Prostate gland (tissue), 2 donors: ENCODE measurements around the gene CMTM3. TPM values are rescaled to one million over a fixed set of nuclear protein-coding genes. Genes with fewer than 3 reads are reported as not detected.

Source experiments
- DNase-seq: peaks from one replicate; pipeline ENCODE4 v3.0.0-alpha.2; 2019; ENCODE audit warnings: low spot score
- H3K27ac ChIP-seq, 2 donors: fragments of 200-600 bp; sonication (generic); 2 replicates each; pipeline ENCODE4 v1.5.1; 2017 to 2019
- H3K27me3 ChIP-seq: fragments of 200-600 bp; sonication (generic); replicated peaks from 2 replicates; pipeline ENCODE4 v1.5.1; 2019; ENCODE audit not compliant: insufficient read depth
- H3K36me3 ChIP-seq, 2 donors: fragments of 200-600 bp; sonication (generic); 1 replicate in 1 of 2; 2 replicates in 1 of 2; pipeline versions ENCODE4 v1.5.1 to v1.8.1; 2017 to 2019
- H3K4me1 ChIP-seq: fragments of 200-600 bp; sonication (generic); replicated peaks from 2 replicates; pipeline ENCODE4 v1.5.1; 2019
- H3K4me3 ChIP-seq, 2 donors: fragments of 200-600 bp; sonication (generic); 2 replicates each; pipeline ENCODE4 v1.5.1; 2017 to 2019
- H3K9me3 ChIP-seq: fragments of 200-600 bp; sonication (generic); 2 replicates; pipeline ENCODE4 v1.5.1; 2017
- POLR2A ChIP-seq: fragments of 450-650 bp; IDR thresholded peaks from one replicate; pipeline ENCODE4 v1.6.1; 2016; ENCODE audit warnings: antibody characterized with exemption, mild to moderate bottlenecking
- POLR2AphosphoS5 ChIP-seq: sonication (generic); formaldehyde crosslinking; IDR thresholded peaks from one replicate; pipeline ENCODE4 v1.6.1; 2017; ENCODE audit warnings: antibody characterized with exemption
- WGBS: methylation state at CpG from one replicate; pipeline ENCODE4 v1.1.5; 2018; 5-methylcytosine and 5-hydroxymethylcytosine counted together
- intact Hi-C: fragments of 100-400 bp; cut with DNase I; formaldehyde crosslinking; loops from one replicate; pipeline ENCODE4 v1.14.2; 2022
- total RNA-seq, 2 donors: library from RNA; depleted of rRNA; stranded (reverse); fragments of >200 nt; gene quantifications; one replicate each; pipeline ENCODE4 v1.1.0, GENCODE V29; 2016
- TF ChIP-seq, protein P1 (sequence below), 4 experiments: fragments of 200-600 bp in 2 of 4; fragments of 450-650 bp in 2 of 4; sonication (generic) in 2 of 4; IDR thresholded peaks; 1 replicate in 3 of 4; 2 replicates in 1 of 4; pipeline ENCODE4 v1.5.1; 2016 to 2019; ENCODE audit warnings: antibody characterized with exemption in 4 of 4, mild to moderate bottlenecking in 2 of 4, moderate library complexity in 2 of 4

Gene CMTM3
- total RNA-seq, 2 donors from 2014 or later = 10.7 to 133 TPM

DNA sequence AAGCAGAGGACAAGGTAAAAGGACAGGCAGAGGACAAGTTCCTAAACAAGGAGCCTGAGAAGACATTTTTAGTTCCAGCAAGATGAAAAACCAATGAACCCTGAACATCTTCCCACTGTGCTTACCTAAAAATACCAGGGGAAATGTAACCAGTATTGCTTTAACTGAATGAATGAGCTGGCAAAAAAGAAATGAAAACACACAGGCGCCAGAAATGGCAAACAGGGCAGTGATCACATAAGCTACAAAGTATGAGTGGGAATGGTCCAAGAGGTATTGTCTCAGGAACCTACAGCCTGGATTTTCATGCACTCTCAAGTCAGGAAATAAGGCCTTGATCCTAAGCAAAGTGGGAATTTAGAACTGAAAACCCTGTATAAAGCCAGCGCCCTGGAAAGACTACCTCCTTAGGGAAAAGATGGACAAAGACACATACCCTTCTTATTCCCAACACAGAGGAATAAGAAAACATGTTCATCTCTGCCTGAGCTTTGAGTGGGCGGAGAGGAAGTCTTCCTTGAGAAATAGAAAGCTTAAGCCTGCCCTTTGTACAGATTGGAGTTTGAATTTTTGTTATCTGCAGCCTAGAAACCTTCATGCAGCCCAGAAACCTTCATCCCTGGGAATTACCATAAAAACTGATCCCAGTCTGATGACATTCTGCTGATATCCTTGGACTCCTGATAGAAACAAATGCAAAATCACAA is 23.1 kb upstream of the CMTM3 start:
- TF ChIP-seq POLR2AphosphoS5 (no peak), POLR2A (no peak)
- TF ChIP-seq, protein P1, sequence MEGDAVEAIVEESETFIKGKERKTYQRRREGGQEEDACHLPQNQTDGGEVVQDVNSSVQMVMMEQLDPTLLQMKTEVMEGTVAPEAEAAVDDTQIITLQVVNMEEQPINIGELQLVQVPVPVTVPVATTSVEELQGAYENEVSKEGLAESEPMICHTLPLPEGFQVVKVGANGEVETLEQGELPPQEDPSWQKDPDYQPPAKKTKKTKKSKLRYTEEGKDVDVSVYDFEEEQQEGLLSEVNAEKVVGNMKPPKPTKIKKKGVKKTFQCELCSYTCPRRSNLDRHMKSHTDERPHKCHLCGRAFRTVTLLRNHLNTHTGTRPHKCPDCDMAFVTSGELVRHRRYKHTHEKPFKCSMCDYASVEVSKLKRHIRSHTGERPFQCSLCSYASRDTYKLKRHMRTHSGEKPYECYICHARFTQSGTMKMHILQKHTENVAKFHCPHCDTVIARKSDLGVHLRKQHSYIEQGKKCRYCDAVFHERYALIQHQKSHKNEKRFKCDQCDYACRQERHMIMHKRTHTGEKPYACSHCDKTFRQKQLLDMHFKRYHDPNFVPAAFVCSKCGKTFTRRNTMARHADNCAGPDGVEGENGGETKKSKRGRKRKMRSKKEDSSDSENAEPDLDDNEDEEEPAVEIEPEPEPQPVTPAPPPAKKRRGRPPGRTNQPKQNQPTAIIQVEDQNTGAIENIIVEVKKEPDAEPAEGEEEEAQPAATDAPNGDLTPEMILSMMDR (IDR thresholded peaks at IDR 0.05) = no peak
- H3K27ac ChIP-seq = no peak overlapping the region
- no peak for DNase-seq
- intact Hi-C loops = no loop called here
- H3K27me3 ChIP-seq = no peaks in the 10 kb centered on the region
- H3K4me1 ChIP-seq = no peaks in the 10 kb centered on the region
- 89% methylated on average over 3 of the region's 3 CpGs for WGBS
- H3K9me3 ChIP-seq = no peaks in the 10 kb centered on the region
- no peaks in the 10 kb centered on the region for H3K36me3 ChIP-seq
- no peak overlapping the region for H3K4me3 ChIP-seq

- H3K27me3 ChIP-seq = no peaks in the 10 kb centered on the region
- H3K36me3 ChIP-seq = no peaks in the 10 kb centered on the region
- H3K27ac ChIP-seq = no peak overlapping the region
- 78% methylated on average over 10 of the region's 10 CpGs for WGBS
- DNase-seq = no peak
- H3K4me3 ChIP-seq = no peak overlapping the region
- no peaks in the 10 kb centered on the region for H3K9me3 ChIP-seq
- intact Hi-C loops = no loop called here
- TF ChIP-seq, protein P1 (IDR thresholded peaks at IDR 0.05) = no peak
- TF ChIP-seq POLR2A (no peak), POLR2AphosphoS5 (no peak)
- H3K4me1 ChIP-seq = no peaks in the 10 kb centered on the region
These were observed 18.8 kb upstream of the CMTM3 start for GRCh38 chr16:66585481-66586239.

DNA sequence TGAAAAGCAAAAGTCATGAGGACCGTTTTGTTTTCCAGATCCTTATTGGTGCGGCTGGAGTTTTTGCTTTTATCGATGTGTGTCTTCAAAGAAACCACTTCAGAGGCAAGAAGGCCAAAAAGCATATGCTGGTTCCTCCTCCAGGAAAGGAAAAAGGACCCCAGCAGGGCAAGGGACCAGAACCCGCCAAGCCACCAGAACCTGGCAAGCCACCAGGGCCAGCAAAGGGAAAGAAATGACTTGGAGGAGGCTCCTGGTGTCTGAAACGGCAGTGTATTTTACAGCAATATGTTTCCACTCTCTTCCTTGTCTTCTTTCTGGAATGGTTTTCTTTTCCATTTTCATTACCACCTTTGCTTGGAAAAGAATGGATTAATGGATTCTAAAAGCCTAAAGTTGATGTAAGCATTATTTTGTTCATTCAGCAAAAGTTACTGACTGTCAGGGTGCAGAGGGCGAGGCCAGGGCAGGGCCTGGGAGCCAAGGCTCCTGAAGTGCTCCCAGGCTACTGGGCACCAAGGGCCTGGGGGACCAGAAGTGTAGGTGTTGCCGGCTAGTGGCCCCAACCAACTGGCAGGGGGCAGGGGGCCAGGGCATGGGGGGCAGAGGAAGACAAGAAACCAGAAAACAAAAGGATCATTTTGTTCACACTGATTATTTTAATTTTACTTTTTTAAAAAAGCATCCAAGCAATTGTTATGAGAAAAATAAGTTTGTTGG is 16.5 kb upstream of the CMTM3 start:
- Histone ChIP-seq H3K4me3 (no peak overlapping the region), H3K9me3 (no peaks in the 10 kb centered on the region), H3K27me3 (no peaks in the 10 kb centered on the region), H3K36me3 (no peaks in the 10 kb centered on the region), H3K4me1 (no peaks in the 10 kb centered on the region), H3K27ac (no peak overlapping the region)
- TF ChIP-seq, protein P1 (IDR thresholded peaks at IDR 0.05) = no peak
- no peak for TF ChIP-seq POLR2A
- WGBS = 72% methylated on average over 7 of the region's 7 CpGs
- intact Hi-C loops = no loop called here
- no peak for DNase-seq

DNA sequence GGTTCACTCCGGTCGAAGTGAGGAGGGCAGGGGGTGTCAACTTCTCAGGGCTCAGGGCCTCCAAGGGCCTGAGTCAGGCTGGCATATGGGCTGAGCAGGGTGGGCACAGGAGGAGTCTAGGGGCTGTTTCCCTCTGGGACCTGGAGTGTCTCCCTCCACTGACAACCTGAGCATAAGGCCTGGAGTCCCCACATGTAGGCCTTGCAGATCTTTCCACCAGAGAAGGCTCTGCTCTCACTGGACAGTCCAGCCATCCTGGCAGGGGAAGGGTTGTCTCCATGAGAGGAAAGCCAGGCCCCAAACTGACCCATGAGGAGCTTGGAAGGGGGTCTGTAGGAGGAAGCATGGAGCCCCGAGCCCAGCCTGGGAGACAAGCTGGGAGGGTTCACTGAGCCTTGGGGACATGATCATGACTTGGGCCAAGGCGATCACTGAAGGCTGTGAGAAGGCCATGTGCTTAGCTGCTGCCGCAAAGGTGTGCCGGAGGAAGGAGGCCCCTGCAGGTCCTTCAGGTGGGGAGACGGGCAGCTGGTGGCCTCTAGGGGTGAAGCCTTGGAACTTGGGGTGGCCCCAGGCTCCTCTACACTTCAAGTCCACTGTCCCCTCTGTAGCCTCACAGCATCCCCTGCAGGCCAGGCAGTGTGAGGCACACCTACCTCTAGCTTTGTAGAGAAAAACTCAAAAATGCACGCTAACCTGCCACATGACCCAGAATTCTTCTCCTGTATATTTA is 15.4 kb upstream of the CMTM3 start:
- no peaks in the 10 kb centered on the region for H3K36me3 ChIP-seq
- no peaks in the 10 kb centered on the region for H3K9me3 ChIP-seq
- WGBS = 98% methylated on average over 8 of the region's 8 CpGs
- H3K27me3 ChIP-seq = no peaks in the 10 kb centered on the region
- DNase-seq = no peak
- no peak overlapping the region for H3K4me3 ChIP-seq
- TF ChIP-seq POLR2A = no peak
- TF ChIP-seq POLR2AphosphoS5 = no peak
- TF ChIP-seq, protein P1 (IDR thresholded peaks at IDR 0.05) = peak in 2 of 4 experiments; percentile 46 to 48
- H3K27ac ChIP-seq = no peak overlapping the region
- no peaks in the 10 kb centered on the region for H3K4me1 ChIP-seq
- intact Hi-C loops = no loop called here
